GM13976 (cell line): ENCODE data around the gene TMEM205.
"Not testable (repeated sequence)": the region's sequence is repeated elsewhere in the genome, so short reads cannot be mapped to it uniquely, and the experiment has no call there.

Source experiments
- DNase-seq: peaks from one replicate; pipeline ENCODE4 v3.0.0; 2012; ENCODE audit warnings: low spot score
- in situ Hi-C: fragments of 300-500 bp; cut with MboI; formaldehyde crosslinking; loops from one replicate; pipeline ENCODE4 v1.12.0; 2022; ENCODE audit warnings: low sequenced_read_pairs, mixed read lengths, inconsistent platforms; ENCODE audit not compliant: unreplicated experiment
- TF ChIP-seq, protein P1 (sequence below): IDR thresholded peaks from 2 replicates; pipeline ENCODE4 v1.5.1; 2012; ENCODE audit warnings: borderline replicate concordance, mild to moderate bottlenecking; ENCODE audit not compliant: insufficient read depth; ENCODE audit errors: extremely low read depth, missing control alignments, control extremely low read depth

The TMEM205 gene

DNA sequence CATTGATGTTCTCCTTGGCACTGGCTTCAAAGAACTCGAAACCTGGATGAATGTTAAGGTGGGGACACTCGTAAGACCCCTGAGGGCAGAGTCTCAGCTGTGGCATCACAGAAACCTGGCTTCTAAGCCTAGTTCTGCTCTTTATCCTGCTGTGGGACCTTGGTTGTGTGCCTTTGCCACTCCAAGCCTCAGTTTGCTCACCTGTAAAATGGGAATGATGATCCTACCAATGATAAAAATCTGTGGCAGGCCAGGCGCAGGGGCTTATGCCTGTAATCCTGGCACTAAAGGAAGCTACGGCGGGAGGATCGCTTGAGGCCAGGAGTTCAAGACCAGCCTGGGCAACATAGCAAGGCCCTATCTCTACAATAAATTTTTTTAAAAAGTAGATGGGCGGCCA is 20.5 kb downstream of the TMEM205 start:
- TF ChIP-seq, protein P1, sequence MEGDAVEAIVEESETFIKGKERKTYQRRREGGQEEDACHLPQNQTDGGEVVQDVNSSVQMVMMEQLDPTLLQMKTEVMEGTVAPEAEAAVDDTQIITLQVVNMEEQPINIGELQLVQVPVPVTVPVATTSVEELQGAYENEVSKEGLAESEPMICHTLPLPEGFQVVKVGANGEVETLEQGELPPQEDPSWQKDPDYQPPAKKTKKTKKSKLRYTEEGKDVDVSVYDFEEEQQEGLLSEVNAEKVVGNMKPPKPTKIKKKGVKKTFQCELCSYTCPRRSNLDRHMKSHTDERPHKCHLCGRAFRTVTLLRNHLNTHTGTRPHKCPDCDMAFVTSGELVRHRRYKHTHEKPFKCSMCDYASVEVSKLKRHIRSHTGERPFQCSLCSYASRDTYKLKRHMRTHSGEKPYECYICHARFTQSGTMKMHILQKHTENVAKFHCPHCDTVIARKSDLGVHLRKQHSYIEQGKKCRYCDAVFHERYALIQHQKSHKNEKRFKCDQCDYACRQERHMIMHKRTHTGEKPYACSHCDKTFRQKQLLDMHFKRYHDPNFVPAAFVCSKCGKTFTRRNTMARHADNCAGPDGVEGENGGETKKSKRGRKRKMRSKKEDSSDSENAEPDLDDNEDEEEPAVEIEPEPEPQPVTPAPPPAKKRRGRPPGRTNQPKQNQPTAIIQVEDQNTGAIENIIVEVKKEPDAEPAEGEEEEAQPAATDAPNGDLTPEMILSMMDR = no peak
- DNase-seq = peak; percentile 3
- in situ Hi-C loops = no loop called here

DNA sequence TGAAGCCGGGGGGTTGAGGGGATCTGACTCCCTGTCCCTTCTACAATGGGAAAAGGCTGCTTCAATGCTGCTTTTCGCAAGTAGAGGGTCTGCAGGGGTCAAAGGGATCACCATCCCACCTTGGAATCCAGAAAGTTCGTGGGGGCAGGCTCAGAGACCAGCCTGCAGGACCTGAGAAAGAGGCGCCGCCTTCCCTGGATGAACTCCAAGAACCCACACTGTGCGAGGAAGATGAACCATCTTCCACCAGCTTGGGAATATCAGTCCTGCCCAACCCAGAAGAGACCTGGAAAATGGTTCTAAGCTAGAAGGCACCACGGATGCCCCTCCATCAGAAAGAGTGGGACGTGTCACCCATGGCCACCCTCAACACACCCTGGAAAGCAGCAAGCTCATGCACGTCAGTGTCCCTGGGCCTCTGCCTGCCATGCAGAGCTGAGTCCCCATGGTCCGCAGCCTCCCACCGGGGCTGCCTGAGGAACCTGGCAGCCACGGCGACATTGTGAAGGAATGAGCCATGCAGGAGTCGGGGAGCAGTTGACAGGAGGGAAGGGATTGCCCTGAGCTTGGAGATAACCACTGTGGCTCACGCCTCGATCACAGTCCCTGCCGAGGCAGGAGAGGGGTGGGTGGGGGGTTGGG is 21.2 kb downstream of the TMEM205 start:
- in situ Hi-C loops = no loop called here
- TF ChIP-seq, protein P1 = no peak
- no peak for DNase-seq

DNA sequence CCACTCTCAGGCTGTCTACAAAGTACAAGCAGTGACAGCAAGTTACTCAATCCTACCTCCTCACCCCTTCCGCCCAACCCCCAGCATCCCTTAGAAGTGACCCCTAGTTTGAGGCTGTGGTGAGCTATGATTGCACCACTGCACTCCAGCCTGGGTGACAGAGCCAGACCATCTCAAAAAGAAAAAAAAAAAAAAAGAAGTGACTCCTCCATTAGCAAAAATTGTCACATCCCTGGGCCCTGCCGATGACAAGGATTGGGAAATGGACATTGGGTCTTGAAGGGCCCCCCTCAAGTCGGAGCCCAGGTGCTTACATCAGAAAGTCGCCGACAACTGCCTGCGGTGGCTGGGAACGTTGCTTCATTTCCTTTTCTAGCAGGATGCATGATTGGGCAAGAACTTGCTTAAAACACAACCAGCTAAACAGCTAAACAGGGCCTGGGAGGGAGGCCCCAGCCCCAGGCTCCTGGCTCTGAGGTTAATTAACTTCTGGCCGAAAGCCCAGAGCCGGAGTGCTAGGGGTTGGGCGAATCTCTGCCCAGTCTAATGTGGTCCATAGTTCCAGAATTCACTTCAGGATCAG is 21.9 kb downstream of the TMEM205 start:
- DNase-seq = peak; percentile 74

DNA sequence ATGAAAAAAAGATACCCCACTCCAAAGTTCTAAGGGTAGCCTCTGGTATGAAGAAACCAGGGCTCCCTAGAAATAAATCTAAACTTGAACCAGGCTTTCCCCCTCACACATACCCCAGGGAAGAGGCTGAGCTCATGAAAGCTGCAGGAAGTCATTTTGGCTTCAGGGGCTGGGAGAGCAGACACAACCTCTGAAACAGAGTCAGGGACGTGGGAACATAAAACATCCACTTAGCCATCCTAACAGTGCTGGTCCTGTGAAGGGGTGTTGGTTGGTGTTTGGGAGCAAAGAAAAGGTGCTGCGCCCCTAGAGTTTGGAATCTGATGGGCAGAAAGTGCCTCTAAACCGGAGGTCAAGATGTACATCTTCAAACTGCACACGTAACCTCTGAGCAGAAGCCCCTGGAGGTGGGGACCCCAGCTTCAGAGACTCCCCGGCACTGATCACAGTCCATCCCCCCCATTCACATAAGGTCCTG is 22.4 kb downstream of the TMEM205 start:
- in situ Hi-C loops = no loop called here
- TF ChIP-seq, protein P1 = no peak
- no peak for DNase-seq

More for the DNA sequence above, 21.9 kb downstream of the TMEM205 start:
- TF ChIP-seq, protein P1 = no peak
- in situ Hi-C loops = no loop called here

DNA sequence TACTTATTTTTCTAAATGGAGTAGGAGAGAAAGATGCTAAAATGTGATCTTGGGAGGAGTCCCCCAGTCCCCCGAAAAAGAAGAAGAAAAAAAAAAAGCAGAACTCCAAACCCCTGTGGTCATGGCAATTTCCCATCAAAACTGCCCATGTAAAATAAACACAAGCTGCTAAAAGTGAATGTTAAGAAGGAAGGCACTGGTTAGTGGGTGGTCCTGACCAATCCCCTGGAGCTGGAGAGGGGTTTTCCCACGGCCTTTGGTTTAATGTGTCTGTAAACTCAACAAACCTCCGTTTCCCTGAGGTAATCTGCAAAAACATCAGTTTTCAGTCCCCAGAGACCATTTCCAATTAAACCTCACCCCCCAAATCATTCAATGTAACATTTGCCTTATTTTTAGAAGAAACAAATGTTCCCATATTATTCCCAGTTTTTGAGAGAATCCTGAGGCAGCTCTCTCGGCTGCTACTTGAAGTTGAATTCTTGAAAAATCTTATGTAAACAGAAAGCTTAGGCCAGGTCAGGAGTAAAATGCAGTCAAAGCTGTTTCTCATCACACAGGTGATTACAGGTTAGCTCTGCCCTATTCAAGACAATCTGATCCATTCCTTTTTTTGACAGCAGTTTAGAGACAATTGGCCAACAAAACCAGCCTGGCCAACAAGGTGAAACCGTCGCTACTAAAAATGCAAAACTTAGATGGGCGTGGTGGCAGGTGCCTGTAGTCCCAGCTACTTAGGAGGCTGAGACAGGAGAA is 23.6 kb downstream of the TMEM205 start:
- peak; percentile 32 for DNase-seq
- TF ChIP-seq, protein P1 = no peak
- in situ Hi-C loops = no loop called here

DNA sequence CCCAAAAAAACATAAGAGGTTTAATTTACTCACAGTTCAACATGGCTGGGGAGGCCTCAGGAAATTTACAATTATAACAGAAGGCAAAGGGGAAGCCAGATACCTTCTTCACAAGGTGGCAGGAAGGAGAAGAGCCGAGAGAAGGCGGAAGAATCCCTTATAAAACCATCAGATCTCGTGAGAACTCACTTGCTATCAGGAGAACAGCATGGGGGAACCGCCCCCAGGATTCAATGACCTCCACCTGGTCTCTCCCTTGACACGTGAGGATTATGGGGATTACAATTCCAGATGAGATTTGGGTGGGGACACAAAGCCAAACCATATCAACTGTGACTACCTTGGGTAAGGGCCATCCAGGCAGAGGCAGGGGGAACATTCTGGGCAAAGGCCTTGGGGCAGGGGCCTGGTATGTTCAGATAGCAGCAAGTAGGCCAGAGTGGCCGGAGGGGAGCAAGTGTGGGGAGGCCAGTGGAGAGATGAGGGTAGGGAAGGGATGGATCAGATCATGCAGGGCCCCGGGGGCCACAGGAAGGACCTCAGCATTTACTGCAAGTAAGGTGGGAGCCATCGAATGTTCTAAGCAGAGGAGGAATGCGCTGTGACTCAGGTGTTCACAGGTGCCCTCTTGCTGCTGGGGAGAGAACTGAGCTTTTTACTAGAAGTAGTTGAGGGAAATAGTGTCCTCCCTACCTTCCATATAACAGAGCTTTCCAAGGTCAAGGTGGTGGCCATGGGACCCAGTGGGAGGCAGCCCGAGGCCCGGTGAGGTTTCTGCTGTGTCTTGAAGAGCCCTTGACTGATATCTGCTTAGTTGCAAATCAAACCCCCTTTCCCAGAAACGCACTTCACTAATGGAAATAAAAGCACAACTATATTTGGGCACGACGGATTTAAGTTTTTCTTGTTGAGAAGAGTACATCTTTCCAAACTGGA is 24.6 kb downstream of the TMEM205 start:
- in situ Hi-C loops = no loop called here
- TF ChIP-seq, protein P1 = peak; percentile 6
- DNase-seq = no peak

DNA sequence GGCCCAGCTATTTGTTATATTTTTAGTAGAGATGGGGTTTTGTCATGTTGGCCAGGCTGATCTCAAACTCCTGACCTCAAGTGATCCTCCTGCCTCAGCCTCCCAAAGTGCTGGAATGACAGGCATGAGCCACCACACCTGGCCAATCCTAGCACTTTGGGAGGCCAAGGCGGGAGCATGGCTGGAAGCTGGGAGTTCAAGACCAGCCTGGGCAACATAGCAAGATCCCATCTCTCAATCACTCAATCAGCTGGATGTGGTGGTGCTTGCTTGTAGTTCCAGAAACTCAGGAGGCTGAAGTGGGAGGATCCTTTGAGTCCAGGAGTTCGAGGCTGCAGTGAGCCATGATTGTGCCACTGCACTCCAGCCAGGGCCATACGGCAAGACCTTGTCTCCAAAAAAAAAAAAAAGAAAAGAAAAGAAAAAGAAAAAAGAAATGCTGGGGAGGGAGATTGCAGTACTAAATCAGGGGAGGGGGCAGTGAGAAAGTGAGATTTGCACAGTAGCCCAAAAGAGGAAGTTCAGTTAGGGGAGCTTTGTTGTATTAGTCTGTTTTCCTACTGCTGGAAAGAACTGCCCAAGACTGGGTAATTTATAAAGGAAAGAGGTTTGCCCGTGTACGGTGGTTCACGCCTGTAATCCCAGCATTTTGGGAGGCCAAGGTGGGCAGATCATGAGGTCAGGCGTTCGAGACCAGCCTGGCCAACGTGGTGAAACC is 25.6 kb downstream of the TMEM205 start:
- in situ Hi-C loops = not testable (repeated sequence)
- peak; percentile 28 for DNase-seq
